ENCODE measurements around the gene IQSEC1. TPM values are rescaled to one million over a fixed set of nuclear protein-coding genes. Genes with fewer than 3 reads are reported as not detected.

Gene IQSEC1
- total RNA-seq, 1 experiment from 2014 or later, result 7.1 TPM

- in situ Hi-C loops (cut with HindIII; ENCODE audit: low pct_unique_long_range_greater_than_20kb, low sequenced_read_pairs), result no loop called here
- DNase-seq (ENCODE audit: low read depth, low spot score), result no peak
These were observed 138.0 kb downstream of the IQSEC1 start for GRCh38 chr3:12935023-12935860.

GRCh38 chr3:12934431-12934830 lies 138.8 kb downstream of the IQSEC1 start:
- in situ Hi-C loops (cut with HindIII; ENCODE audit: low pct_unique_long_range_greater_than_20kb, low sequenced_read_pairs), result no loop called here
- DNase-seq (ENCODE audit: low read depth, low spot score), result no peak

GRCh38 chr3:12933901-12934300 lies 139.3 kb downstream of the IQSEC1 start:
- in situ Hi-C loops (cut with HindIII; ENCODE audit: low pct_unique_long_range_greater_than_20kb, low sequenced_read_pairs), result no loop called here
- no peak for DNase-seq (ENCODE audit: low read depth, low spot score)

- no peak for DNase-seq (ENCODE audit: low read depth, low spot score)
- in situ Hi-C loops (cut with HindIII; ENCODE audit: low pct_unique_long_range_greater_than_20kb, low sequenced_read_pairs), result no loop called here
These were observed 140.5 kb downstream of the IQSEC1 start for GRCh38 chr3:12932754-12933153.

- in situ Hi-C loops (cut with HindIII; ENCODE audit: low pct_unique_long_range_greater_than_20kb, low sequenced_read_pairs), result no loop called here
- DNase-seq (ENCODE audit: low read depth, low spot score), result no peak
These were observed 140.9 kb downstream of the IQSEC1 start for GRCh38 chr3:12932347-12932746.

- no peak for DNase-seq (ENCODE audit: low read depth, low spot score)
- in situ Hi-C loops (cut with HindIII; ENCODE audit: low pct_unique_long_range_greater_than_20kb, low sequenced_read_pairs), result no loop called here
These were observed 141.8 kb downstream of the IQSEC1 start for GRCh38 chr3:12931273-12931905.

- no peak for DNase-seq (ENCODE audit: low read depth, low spot score)
- in situ Hi-C loops (cut with HindIII; ENCODE audit: low pct_unique_long_range_greater_than_20kb, low sequenced_read_pairs), result no loop called here
These were observed 143.4 kb downstream of the IQSEC1 start for GRCh38 chr3:12929801-12930200.

- no peak for DNase-seq (ENCODE audit: low read depth, low spot score)
- in situ Hi-C loops (cut with HindIII; ENCODE audit: low pct_unique_long_range_greater_than_20kb, low sequenced_read_pairs), result no loop called here
These were observed 146.6 kb downstream of the IQSEC1 start for GRCh38 chr3:12926660-12927059.

GRCh38 chr3:12925648-12926047 lies 147.6 kb downstream of the IQSEC1 start:
- in situ Hi-C loops (cut with HindIII; ENCODE audit: low pct_unique_long_range_greater_than_20kb, low sequenced_read_pairs), result no loop called here
- no peak for DNase-seq (ENCODE audit: low read depth, low spot score)

- in situ Hi-C loops (cut with HindIII; ENCODE audit: low pct_unique_long_range_greater_than_20kb, low sequenced_read_pairs), result no loop called here
- DNase-seq (ENCODE audit: low read depth, low spot score), result no peak
These were observed 148.8 kb downstream of the IQSEC1 start for GRCh38 chr3:12924437-12924836.

- no peak for DNase-seq (ENCODE audit: low read depth, low spot score)
- in situ Hi-C loops (cut with HindIII; ENCODE audit: low pct_unique_long_range_greater_than_20kb, low sequenced_read_pairs), result no loop called here
These were observed 150.3 kb downstream of the IQSEC1 start for GRCh38 chr3:12922881-12923431.

- in situ Hi-C loops (cut with HindIII; ENCODE audit: low pct_unique_long_range_greater_than_20kb, low sequenced_read_pairs), result no loop called here
- no peak for DNase-seq (ENCODE audit: low read depth, low spot score)
These were observed 150.9 kb downstream of the IQSEC1 start for GRCh38 chr3:12922306-12922705.

GRCh38 chr3:12921736-12922135 lies 151.5 kb downstream of the IQSEC1 start:
- in situ Hi-C loops (cut with HindIII; ENCODE audit: low pct_unique_long_range_greater_than_20kb, low sequenced_read_pairs), result no loop called here
- DNase-seq (ENCODE audit: low read depth, low spot score), result no peak

- DNase-seq (ENCODE audit: low read depth, low spot score), result no peak
- in situ Hi-C loops (cut with HindIII; ENCODE audit: low pct_unique_long_range_greater_than_20kb, low sequenced_read_pairs), result no loop called here
These were observed 152.3 kb downstream of the IQSEC1 start for GRCh38 chr3:12920967-12921366.

- in situ Hi-C loops (cut with HindIII; ENCODE audit: low pct_unique_long_range_greater_than_20kb, low sequenced_read_pairs), result no loop called here
These were observed 154.0 kb downstream of the IQSEC1 start for GRCh38 chr3:12919205-12919604.

GRCh38 chr3:12918231-12918630 lies 155.0 kb downstream of the IQSEC1 start:
- in situ Hi-C loops (cut with HindIII; ENCODE audit: low pct_unique_long_range_greater_than_20kb, low sequenced_read_pairs), result no loop called here
- DNase-seq (ENCODE audit: low read depth, low spot score), result no peak

More at GRCh38 chr3:12919205-12919604, 154.0 kb downstream of the IQSEC1 start:
- DNase-seq (ENCODE audit: low read depth, low spot score), result no peak

- in situ Hi-C loops (cut with HindIII; ENCODE audit: low pct_unique_long_range_greater_than_20kb, low sequenced_read_pairs), result no loop called here
These were observed 157.1 kb downstream of the IQSEC1 start for GRCh38 chr3:12916159-12916558.

GRCh38 chr3:12914088-12914487 lies 159.1 kb downstream of the IQSEC1 start:
- in situ Hi-C loops (cut with HindIII; ENCODE audit: low pct_unique_long_range_greater_than_20kb, low sequenced_read_pairs), result no loop called here
- DNase-seq (ENCODE audit: low read depth, low spot score), result no peak

More at GRCh38 chr3:12916159-12916558, 157.1 kb downstream of the IQSEC1 start:
- DNase-seq (ENCODE audit: low read depth, low spot score), result peak; percentile 63

Measured in SK-MEL-5 (cell line).